ENCODE measurements around the gene CEP70. TPM values are rescaled to one million over a fixed set of nuclear protein-coding genes. Genes with fewer than 3 reads are reported as not detected.

CEP70 gene
- total and polyA plus RNA-seq, 2 of the 13 experiments (the other 11 are each of a cell fraction or from before 2014, with no cell fraction given) = 4.0 to 22.3 TPM

GRCh38 chr3:138594150-138594934, at the start of gene CEP70 (continued):
- TF ChIP-seq HNF1A (IDR thresholded peaks at IDR 0.05; ENCODE audit: low read depth) = no peak
- peak; percentile 26; the same call in 1 of the 2 replicates for TF ChIP-seq HNF1A (CRISPR knock-in tag; IDR thresholded peaks at IDR 0.05; ENCODE audit: borderline replicate concordance)
- TF ChIP-seq ARID3A (IDR thresholded peaks at IDR 0.05; ENCODE audit: low read depth, low read length) = peak; percentile 65
- no peak for TF ChIP-seq ZNF7 (CRISPR knock-in tag; IDR thresholded peaks at IDR 0.05)
- no peak for TF ChIP-seq MEIS2 (CRISPR knock-in tag; IDR thresholded peaks at IDR 0.05)
- TF ChIP-seq PRPF4 (IDR thresholded peaks at IDR 0.05; ENCODE audit: low read depth, low read length, poor library complexity, severe bottlenecking) = no peak
- TF ChIP-seq NFYC (CRISPR knock-in tag; IDR thresholded peaks at IDR 0.05) = peak; percentile 83
- TF ChIP-seq ZKSCAN1 (IDR thresholded peaks at IDR 0.05; ENCODE audit: low read length) = no peak
- TF ChIP-seq ZNF672 (CRISPR knock-in tag; IDR thresholded peaks at IDR 0.05) = no peak
- TF ChIP-seq AKAP8 (CRISPR knock-in tag; IDR thresholded peaks at IDR 0.05) = no peak; the same call in 1 of the 2 replicates
- TF ChIP-seq NR0B2 (CRISPR knock-in tag; IDR thresholded peaks at IDR 0.05) = 0 out of 2 replicates have a peak, but pooled peaks have one; percentile 29
- TF ChIP-seq ZNF563 (CRISPR knock-in tag; IDR thresholded peaks at IDR 0.05) = peak; percentile 82
- TF ChIP-seq ZNF570 (CRISPR knock-in tag; IDR thresholded peaks at IDR 0.05; ENCODE audit: borderline replicate concordance) = no peak
- no peak for TF ChIP-seq RERE (CRISPR knock-in tag; IDR thresholded peaks at IDR 0.05; ENCODE audit: low read depth)
- peak; percentile 46 for TF ChIP-seq DRAP1 (CRISPR knock-in tag; IDR thresholded peaks at IDR 0.05)
- peak; percentile 96 for TF ChIP-seq RXRA (CRISPR knock-in tag; IDR thresholded peaks at IDR 0.05)
